Daoy (cell line): ENCODE data around the gene PITPNM2. TPM values are rescaled to one million over a fixed set of nuclear protein-coding genes. Genes with fewer than 3 reads are reported as not detected.

Experiments used
- DNase-seq: peaks from one replicate; pipeline ENCODE4 v3.0.0-alpha.2; 2015; ENCODE audit warnings: low read depth
- total RNA-seq: library from RNA; depleted of rRNA; stranded (reverse); fragments of >200 nt; shearing (Covaris generic); gene quantifications from 2 replicates; pipeline ENCODE4 v1.2.3, GENCODE V29; 2014; rRNA removed

The PITPNM2 gene
- total RNA-seq: 1.1 and 1.4 TPM in 2 replicates

GRCh38 chr12:123150744-123151456 lies at the start of gene PITPNM2:
Gene PITPNM2 (minus strand): TSS chr12:123151090. CDS start chr12:123034590, 116,500 bp downstream.
- DNase-seq: peak; percentile 82

DNA sequence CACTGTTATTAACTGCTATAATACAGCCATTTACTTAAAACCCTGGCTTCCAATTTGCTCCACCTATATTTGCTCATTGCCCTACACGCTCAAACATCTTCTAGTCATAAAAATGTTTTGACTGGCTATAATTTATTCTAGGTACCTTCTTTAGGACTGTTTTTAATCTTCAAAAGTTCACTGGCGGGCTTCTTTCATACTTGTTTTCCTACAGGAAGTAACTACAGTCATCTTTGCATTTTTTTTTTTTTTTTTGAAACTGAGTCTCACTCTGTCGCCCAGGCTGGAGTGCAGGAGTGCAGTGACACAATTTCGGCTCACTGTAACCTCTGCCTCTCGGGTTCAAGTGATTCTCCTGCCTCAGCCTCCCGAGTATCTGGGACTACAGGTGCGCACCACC lies 49.5 kb upstream of the PITPNM2 start:
- DNase-seq: no peak

DNA sequence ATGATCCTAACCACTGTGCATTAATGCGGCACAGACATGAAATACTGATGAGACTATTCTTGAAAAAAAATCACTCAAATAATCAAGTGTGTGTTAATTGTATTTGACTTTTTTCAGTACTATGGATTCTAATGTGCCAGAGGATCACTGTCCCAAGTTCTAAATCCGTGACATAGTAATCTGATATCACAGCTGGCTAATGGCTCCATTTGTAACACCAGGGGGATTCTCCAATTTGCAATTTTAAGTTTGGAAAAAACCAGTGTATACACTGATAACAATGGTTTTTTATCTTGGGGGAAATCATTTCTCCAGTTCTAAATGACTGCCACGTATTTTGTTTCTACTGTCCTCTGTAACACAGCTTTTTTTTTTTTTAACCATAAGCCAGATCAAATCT lies 49.0 kb upstream of the PITPNM2 start:
- no peak for DNase-seq

- no peak for DNase-seq
These were observed 36.7 kb upstream of the PITPNM2 start for GRCh38 chr12:123187637-123188036.

DNA sequence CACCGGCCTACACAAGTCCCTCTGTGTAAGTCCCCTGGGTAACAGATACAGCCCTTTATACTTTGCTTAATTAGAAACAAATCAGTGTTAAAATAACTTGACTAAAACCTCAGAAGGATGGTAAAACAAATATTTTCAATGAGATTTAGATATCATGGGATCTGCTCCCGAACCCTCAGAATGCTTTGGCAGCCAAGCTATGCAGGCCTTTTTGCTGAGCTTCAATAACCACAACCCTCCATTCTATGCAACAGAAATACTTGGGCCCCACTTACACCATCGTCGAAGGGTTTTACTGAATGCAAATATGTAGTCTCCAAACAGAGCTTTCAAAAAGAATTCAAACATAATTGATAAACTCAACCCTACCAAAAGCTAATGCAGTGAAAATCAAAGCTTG lies 29.3 kb upstream of the PITPNM2 start:
- no peak for DNase-seq

- no peak for DNase-seq
These were observed 21.1 kb upstream of the PITPNM2 start for GRCh38 chr12:123171967-123172366.

DNA sequence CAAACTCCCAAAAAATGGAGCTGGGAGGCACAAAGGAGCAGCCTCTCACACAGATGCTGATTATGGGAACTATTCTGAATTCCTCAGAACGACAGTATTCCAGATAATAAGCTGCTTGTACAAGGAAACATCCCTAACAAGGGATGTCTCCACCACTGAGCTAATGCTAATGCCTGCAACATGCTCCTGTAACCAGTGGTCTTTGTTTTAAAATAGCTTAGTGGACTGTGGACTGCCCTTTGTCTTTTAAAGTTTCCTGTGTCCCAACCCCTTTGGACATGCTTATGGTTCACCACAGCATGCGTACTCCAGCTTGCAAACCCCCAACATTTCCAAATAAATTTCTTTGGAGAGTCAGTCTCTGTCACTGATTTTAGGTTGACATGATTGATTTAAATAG lies 16.4 kb upstream of the PITPNM2 start:
- DNase-seq: no peak

- DNase-seq: no peak
These were observed 14.6 kb upstream of the PITPNM2 start for GRCh38 chr12:123165537-123165936.

DNA sequence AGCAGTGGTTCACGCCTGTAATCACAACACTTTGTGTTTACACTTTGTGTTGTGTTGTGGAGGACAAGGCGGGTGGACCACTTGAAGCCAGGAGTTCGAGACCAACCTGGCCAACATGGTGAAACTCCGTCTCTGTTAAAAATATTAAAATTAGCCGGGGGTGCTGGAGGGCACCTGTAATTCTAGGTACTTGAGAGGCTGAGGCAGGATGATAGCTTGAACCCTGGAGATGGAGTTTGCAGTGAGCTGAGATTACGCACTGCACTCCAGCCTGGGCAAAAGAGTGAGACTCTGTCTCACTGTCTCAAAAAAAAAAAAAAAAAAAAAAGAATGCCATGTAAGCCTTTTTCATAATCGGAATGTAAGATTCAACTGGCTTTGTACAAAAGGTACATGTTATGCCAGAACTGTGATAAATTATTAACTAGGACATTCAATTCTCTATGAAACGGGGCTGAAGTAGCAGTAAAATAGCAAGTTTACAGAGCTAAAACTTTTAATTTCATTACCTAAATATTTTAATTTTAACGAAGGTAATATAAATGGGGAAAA lies 13.9 kb upstream of the PITPNM2 start:
- no peak for DNase-seq

DNA sequence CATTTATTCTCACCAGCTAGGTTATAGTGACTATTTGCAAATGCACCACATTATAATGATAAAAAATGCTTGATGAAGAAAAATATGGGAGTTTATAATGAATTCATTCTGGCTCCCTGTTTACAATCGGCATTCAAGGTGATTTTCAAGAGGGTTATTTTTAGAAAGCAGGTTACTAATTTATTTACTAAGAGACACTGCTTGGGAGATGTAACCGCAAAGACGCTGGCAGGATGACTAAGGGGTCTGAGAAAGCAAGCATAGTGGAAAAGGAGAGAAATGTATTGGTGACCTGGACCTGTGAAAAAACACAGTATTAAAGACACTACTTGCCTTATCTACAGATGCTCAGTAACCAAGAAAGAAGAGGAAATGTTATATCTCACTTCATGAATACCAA lies 13.3 kb upstream of the PITPNM2 start:
- DNase-seq: no peak

- no peak for DNase-seq
These were observed 12.3 kb upstream of the PITPNM2 start for GRCh38 chr12:123163227-123163626.

DNA sequence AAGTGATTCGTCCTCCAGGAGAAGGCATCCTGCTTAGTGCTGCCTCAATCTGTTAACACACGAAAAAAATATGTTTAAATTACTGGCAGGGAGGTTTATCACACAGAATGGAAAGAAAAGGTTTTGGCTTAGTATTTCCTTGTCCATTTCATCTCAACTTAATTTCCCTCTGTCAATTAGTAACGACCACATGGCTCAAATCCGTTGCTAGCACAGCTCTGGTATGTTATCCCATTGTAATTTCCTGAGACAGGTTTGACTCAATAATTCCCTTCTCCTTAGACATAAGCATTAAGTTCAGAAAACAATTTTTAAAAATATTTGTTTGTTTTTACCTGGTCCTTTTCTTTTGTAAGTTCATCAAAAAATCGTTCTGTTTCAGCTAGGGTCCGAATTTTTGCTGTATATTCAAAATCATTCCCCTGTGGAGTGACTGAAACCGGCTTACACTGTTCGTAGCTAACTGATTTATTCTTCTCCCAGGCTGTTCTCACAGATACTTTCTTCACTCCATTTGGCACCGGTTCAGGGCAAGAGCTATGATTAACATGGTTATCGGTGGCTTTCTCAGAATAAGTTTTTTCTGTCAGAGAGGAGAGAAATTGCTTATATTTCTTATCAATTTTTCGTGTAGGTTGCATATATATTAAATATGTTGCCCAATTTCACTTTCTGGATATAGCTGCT lies 10.1 kb upstream of the PITPNM2 start:
- DNase-seq: no peak

GRCh38 chr12:123153906-123154305 lies 3.0 kb upstream of the PITPNM2 start:
- no peak for DNase-seq

DNA sequence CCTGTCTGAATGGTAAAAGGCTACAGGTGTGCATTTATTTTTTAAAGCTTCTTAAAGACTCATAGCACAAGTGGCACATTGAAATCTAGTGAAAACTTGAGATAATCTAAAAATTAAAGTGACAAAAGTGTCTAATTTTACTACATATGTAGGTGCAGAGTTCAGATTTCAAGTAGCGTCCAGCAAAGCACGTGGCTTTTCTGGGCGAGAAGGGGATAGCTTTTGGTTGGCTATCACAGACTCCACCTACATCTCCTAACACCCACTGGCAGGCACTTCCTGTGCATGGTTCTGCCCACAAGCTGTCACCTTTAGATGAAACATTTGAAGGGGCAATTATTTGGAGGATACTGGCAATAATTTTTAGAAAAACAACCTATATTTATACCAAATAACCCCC lies 1.9 kb upstream of the PITPNM2 start:
- no peak for DNase-seq

DNA sequence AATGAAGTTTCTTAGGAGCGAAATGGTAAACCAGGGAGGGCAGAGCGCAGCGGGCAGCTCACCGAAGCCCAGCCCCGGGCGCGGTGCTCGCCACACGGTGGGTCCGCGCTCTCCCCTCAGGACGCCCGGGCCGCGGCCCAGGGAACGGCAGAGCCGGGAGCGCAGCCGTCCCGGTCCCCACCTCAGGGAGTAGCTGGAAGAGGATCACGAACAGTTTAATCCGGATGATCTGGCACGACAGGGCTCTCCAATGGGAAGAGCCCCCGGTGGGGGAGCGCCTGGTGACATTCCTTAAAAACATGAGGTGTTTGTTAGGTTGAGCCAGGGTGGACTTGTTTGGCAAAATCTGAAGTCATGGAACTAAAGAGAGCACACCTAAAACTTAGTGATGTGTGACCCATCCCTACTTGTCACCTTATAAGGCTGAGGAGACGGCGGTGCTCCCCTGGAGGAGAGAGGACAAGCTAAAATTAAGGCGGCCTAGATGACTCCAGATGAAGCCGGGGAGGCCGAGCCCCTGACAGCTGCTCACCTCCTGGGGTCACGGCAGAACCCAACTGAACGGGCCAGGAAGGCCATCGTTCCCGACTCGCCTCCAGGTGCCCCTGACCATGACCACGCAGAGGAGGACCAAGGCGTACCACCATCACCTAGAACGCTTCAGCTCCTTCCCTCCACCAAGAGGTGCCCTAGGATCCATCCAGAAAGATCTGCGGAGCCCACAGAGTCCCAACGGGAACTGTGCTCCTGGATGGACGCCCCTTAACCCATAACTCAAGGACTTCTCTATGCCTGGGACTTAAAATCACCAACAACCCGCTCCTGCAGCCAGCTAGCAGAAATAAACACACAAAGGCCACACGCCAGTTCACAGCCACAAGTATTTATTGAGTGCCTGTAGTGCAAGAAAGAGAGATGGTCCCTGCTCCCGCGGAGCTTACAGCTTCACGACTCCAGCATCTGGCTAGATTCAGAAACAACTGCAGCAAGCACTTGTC lies 866 bp upstream of the PITPNM2 start:
- DNase-seq: peak; percentile 32

- peak; percentile 47 for DNase-seq
These were observed 581 bp downstream of the PITPNM2 start for GRCh38 chr12:123150275-123150743.

- no peak for DNase-seq
These were observed 1.2 kb downstream of the PITPNM2 start for GRCh38 chr12:123149501-123150274.

- no peak for DNase-seq
These were observed 1.8 kb downstream of the PITPNM2 start for GRCh38 chr12:123149088-123149487.

DNA sequence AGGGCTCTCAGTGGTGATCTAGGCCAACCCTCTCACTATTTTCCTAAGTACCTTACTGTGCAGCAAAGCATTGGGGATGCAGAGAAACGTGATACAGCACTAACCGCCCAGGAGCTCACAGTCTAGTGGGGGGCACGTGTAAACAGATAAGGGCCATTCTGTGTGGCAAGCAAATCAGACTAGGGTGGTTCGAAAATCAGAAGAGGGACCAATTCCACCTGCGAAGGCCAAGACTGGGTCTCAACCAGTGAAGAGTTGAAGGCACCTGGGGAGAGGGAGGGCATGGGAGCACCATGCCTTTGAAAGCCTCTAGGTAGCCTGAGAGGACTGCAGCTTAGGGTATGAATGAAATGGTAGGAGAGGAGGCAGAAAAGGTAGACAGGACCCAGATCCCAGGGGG lies 2.2 kb downstream of the PITPNM2 start:
- DNase-seq: no peak

GRCh38 chr12:123148223-123148622 lies 2.7 kb downstream of the PITPNM2 start:
- DNase-seq: no peak

- DNase-seq: no peak
These were observed 5.7 kb downstream of the PITPNM2 start for GRCh38 chr12:123145211-123145610.
